ENCODE results near the gene SCYGR1.
"Not testable (repeated sequence)": the region's sequence is repeated elsewhere in the genome, so short reads cannot be mapped to it uniquely, and the experiment has no call there.

The SCYGR1 gene, protein sequence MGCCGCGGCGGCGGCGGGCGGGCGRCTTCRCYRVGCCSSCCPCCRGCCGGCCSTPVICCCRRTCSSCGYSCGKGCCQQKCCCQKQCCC

DNA sequence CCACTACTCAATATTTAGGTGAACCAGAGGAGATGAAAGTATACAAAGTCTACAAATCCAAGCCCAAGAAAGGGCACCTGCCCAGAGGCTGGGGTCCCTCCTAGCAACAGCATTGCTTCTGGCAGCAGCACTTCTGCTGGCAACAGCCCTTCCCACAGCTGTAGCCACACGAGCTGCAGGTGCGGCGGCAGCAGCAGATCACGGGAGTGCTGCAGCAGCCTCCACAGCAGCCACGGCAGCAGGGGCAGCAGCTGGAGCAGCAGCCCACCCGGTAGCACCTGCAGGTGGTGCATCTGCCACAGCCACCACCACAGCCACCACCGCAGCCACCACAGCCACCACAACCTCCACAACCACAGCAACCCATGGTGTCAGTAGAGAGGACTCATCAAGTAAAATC is at the start of gene SCYGR1:
Gene SCYGR1 (minus strand): TSS at position 367 of the 400 bp plus-strand sequence. CDS start 0 bp downstream, at position 367.
- not testable (repeated sequence) for H3K9ac ChIP-seq (ENCODE audit: low read depth, low read length); H3K27me3 ChIP-seq (ENCODE audit: insufficient read depth, low read length); H3K9me3 ChIP-seq (ENCODE audit: insufficient read depth, low read depth, low read length); H3K4me3 ChIP-seq (ENCODE audit: low read length); H3K36me3 ChIP-seq (ENCODE audit: insufficient read depth, low read depth, low read length); H3K4me1 ChIP-seq (ENCODE audit: insufficient read depth, low read length); H3K27ac ChIP-seq (ENCODE audit: low read length)

DNA sequence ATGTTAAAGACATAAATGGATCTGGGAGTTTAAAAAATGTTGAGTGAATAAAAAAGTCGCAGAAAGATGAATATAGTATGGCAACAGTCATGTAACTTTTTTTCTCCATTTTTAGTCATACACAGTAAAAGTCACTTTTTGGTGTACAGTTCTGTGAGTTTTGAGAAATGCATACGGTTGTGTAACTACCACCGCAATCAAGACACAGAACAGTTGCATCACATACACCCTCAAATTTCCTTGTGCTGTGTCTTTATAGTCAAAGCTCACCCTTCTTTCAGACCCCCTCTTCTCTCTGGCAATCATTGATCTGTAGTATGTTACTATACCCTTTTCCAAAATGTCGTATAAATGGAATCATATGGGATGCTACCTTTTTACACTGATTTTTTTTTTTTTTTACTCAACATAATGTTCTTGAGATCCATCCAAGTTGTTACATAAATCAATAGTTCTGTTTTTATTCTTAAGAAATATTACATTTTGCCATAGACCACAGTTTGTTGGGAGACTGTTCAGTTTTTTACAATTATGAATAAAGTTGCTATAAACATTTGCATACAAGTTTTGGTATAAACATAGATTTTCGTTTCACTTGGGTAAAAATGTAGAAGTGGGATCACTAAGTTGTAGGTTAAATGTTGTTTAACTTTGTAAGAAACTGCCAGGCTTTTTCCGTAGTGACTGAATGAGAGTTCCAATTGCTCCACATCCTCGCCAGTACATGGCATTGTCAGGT is 48.9 kb upstream of the SCYGR1 start:
- Histone ChIP-seq H3K27me3 (ENCODE audit: insufficient read depth, low read length) (no peaks in the 10 kb centered on the region), H3K9me3 (ENCODE audit: insufficient read depth, low read depth, low read length) (peaks cover 19% of the 10 kb centered on the region), H3K27ac (ENCODE audit: low read length) (no peak overlapping the region), H3K36me3 (ENCODE audit: insufficient read depth, low read depth, low read length) (no peaks in the 10 kb centered on the region), H3K9ac (ENCODE audit: low read depth, low read length) (no peak overlapping the region), H3K4me3 (ENCODE audit: low read length) (no peak overlapping the region), H3K4me1 (ENCODE audit: insufficient read depth, low read length) (no peaks in the 10 kb centered on the region)

DNA sequence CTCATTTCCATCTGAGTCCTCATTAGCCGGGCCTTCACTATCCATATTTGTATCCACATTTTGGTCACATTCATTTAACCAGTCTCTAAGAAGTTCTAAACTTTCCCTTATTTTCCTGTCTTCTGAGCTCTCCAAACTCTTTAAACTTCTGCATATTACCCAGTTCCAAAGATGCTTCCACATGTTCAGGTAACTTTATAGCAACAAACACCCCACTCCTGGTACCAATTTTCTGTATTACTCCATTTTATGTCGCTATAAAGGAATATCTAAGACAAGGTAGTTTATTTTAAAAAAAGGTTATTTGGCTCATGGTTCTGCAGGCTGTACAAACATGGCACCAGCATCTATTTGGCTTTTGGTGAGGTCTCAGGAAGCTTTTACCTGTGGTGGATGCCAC is 45.4 kb upstream of the SCYGR1 start:
- Histone ChIP-seq H3K9ac (ENCODE audit: low read depth, low read length) (no peak overlapping the region), H3K4me3 (ENCODE audit: low read length) (no peak overlapping the region), H3K27me3 (ENCODE audit: insufficient read depth, low read length) (no peaks in the 10 kb centered on the region), H3K4me1 (ENCODE audit: insufficient read depth, low read length) (no peaks in the 10 kb centered on the region), H3K9me3 (ENCODE audit: insufficient read depth, low read depth, low read length) (peaks cover 19% of the 10 kb centered on the region), H3K27ac (ENCODE audit: low read length) (no peak overlapping the region), H3K36me3 (ENCODE audit: insufficient read depth, low read depth, low read length) (no peaks in the 10 kb centered on the region)

DNA sequence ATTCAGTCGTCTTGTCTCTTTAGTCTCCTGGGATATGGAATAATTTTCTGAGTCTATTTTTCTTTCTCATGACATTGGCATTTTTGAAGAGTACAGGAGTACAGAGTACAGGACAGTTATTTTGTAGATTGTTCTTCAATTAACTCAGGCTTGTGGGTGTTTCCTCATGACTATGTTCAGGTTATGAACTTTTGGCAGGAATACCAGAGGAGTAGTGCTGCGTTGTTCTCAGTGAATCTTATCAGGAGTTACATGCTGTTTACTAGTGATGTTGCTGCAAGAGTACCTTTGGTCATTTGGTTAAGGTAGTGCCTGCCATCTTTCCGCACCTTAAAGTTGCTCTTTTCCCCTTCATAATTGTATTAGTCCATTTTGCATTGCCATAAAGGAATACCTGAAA is 42.9 kb upstream of the SCYGR1 start:
- no peak overlapping the region for H3K4me3 ChIP-seq (ENCODE audit: low read length)
- H3K27ac ChIP-seq (ENCODE audit: low read length): no peak overlapping the region
- peaks cover 19% of the 10 kb centered on the region for H3K9me3 ChIP-seq (ENCODE audit: insufficient read depth, low read depth, low read length)
- H3K9ac ChIP-seq (ENCODE audit: low read depth, low read length): no peak overlapping the region
- no peaks in the 10 kb centered on the region for H3K36me3 ChIP-seq (ENCODE audit: insufficient read depth, low read depth, low read length)
- H3K4me1 ChIP-seq (ENCODE audit: insufficient read depth, low read length): no peaks in the 10 kb centered on the region
- H3K27me3 ChIP-seq (ENCODE audit: insufficient read depth, low read length): no peaks in the 10 kb centered on the region

DNA sequence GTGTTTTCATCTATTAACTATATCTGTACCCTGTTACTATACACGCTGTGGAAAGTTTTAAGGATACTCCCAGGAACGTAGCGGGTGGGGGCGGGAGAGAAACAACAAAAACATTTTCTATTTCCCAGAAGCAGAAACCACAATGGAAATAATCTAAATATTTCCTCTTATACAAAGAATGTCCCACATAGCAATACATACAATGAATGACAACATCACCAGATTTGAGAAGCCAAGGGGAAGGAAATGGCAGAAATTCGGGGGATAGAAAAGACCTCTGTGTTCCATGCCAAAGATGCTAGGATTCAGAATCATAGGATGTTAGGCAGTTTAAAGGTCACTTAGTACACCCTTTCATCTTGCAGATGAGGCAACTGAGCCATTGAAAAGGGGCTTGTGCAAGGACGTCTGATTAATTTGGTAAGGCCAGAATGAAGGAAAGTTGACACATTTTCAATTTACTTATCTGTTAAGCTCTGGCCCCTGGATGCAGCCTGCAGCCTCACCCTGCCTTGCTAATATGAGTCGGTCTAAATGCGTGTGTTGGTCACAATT is 41.1 kb upstream of the SCYGR1 start:
- H3K27ac ChIP-seq (ENCODE audit: low read length): no peak overlapping the region
- no peak overlapping the region for H3K4me3 ChIP-seq (ENCODE audit: low read length)
- H3K36me3 ChIP-seq (ENCODE audit: insufficient read depth, low read depth, low read length): no peaks in the 10 kb centered on the region
- peaks cover 1% of the 10 kb centered on the region; the same call in 1 of the 2 replicates for H3K4me1 ChIP-seq (ENCODE audit: insufficient read depth, low read length)
- peaks cover 14% of the 10 kb centered on the region for H3K9me3 ChIP-seq (ENCODE audit: insufficient read depth, low read depth, low read length)
- H3K27me3 ChIP-seq (ENCODE audit: insufficient read depth, low read length): no peaks in the 10 kb centered on the region
- H3K9ac ChIP-seq (ENCODE audit: low read depth, low read length): no peak overlapping the region

DNA sequence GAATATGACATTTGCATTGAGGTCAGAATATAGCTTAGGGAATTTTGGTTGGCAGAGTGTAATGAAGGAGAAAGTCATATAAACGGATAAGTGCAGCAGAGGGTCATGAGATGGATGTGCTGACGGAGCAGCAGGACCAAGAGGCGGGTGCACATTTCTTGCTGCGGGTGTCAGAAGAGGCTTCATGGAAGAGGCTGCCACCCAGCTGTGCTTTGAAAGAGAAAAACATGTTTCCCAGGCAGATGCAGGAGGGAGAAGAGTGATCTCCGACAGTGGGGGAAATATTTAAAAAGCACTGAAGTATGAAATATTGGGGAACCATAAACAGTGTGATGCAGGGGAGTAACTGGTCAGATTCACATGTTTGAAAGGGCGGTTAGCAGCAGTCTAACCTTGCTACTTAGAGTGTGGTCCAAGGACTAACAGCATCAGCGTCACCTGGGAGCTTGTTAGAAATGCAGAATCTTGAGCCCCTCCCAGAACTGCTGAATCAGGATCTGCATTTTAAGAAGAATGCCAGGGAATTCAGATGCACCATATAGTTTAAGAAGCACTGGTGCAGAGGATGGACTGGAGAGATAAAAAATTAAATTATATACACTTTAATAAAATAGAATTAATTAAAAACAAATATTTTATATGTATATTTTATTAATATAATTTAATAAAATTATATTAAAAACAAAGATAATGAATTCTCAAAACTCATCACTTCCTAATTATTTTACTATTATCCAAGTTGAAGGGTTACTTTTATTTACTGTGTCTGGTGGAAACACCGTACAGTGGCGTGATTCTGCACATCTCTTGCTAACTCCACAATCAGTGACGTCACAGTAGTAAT is 36.1 kb upstream of the SCYGR1 start:
- Histone ChIP-seq H3K27ac (ENCODE audit: low read length) (no peak overlapping the region), H3K9ac (ENCODE audit: low read depth, low read length) (no peak overlapping the region), H3K4me3 (ENCODE audit: low read length) (no peak overlapping the region), H3K4me1 (ENCODE audit: insufficient read depth, low read length) (peaks cover 4% of the 10 kb centered on the region; the same call in 1 of the 2 replicates), H3K36me3 (ENCODE audit: insufficient read depth, low read depth, low read length) (no peaks in the 10 kb centered on the region), H3K9me3 (ENCODE audit: insufficient read depth, low read depth, low read length) (no peaks in the 10 kb centered on the region), H3K27me3 (ENCODE audit: insufficient read depth, low read length) (no peaks in the 10 kb centered on the region)

DNA sequence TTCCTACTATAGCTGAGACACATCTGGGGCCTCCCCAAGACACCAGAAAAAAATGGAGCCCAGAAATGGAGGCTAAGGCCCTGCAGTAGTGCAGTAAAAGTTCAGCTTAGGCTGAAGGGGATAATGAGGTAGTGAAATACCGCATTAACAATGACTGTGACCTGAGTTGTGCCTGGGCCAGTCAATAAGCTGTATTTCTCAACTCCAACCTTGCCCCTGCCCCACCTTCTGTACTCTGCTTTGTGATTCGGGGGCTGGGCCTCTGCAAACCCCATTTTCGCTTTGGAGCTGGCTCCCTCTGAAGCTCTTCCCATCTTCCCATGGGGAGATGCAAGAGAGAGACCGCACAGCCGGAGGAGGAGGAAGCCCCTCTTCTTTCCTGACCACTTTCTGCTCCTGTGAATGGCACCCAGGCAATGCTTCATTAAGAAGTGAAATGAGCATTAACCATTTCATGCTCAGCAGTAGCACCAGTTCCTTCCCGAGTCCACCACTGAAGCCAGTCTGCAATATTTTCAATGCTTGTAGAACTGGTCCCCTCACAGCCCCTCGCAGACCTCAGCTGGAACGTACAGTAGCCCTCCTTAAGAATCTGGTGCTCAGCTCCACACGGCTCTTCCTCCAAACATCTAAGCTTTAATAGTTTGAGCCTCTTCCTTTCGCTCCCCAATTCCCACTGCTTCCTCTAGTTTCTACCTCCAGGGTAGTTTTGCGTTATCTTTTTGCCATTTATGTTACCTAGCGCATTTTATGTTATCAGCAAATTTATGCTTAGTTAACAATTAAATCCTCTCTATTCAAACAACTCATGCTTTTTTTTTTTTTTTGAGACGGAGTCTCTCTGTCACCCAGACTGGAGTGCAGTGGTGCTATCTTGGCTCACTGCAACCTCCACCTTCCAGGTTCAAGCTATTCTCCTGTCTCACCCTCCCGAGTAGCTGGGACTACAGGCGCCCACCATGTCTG is 32.6 kb upstream of the SCYGR1 start:
- Histone ChIP-seq H3K36me3 (ENCODE audit: insufficient read depth, low read depth, low read length) (no peaks in the 10 kb centered on the region), H3K4me1 (ENCODE audit: insufficient read depth, low read length) (peaks cover 4% of the 10 kb centered on the region; the same call in 1 of the 2 replicates), H3K9me3 (ENCODE audit: insufficient read depth, low read depth, low read length) (no peaks in the 10 kb centered on the region), H3K27me3 (ENCODE audit: insufficient read depth, low read length) (no peaks in the 10 kb centered on the region), H3K4me3 (ENCODE audit: low read length) (no peak overlapping the region), H3K27ac (ENCODE audit: low read length) (no peak overlapping the region), H3K9ac (ENCODE audit: low read depth, low read length) (no peak overlapping the region)

DNA sequence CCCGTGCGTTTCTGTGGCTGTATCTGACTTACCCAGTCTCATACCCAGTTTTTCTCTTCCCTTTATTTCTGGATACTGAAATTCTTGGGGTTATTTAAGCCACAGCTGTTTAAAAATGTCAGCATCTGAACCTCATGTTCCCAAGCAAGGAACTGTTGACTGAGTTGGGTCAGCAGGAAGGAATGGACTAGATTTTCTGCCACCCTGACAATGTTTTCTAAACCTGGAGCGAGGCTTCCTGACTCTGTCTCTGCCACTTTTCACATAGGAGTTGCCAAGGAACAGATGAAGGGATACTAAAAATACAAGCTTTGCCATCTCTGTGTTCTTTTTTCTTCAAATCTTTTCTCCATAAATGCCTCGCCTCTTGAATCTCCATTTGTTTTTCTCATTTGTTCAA is 29.0 kb upstream of the SCYGR1 start:
- H3K27me3 ChIP-seq (ENCODE audit: insufficient read depth, low read length): no peaks in the 10 kb centered on the region
- no peaks in the 10 kb centered on the region for H3K4me1 ChIP-seq (ENCODE audit: insufficient read depth, low read length)
- no peak overlapping the region for H3K9ac ChIP-seq (ENCODE audit: low read depth, low read length)
- H3K36me3 ChIP-seq (ENCODE audit: insufficient read depth, low read depth, low read length): no peaks in the 10 kb centered on the region
- H3K4me3 ChIP-seq (ENCODE audit: low read length): no peak overlapping the region
- no peaks in the 10 kb centered on the region for H3K9me3 ChIP-seq (ENCODE audit: insufficient read depth, low read depth, low read length)
- H3K27ac ChIP-seq (ENCODE audit: low read length): no peak overlapping the region

DNA sequence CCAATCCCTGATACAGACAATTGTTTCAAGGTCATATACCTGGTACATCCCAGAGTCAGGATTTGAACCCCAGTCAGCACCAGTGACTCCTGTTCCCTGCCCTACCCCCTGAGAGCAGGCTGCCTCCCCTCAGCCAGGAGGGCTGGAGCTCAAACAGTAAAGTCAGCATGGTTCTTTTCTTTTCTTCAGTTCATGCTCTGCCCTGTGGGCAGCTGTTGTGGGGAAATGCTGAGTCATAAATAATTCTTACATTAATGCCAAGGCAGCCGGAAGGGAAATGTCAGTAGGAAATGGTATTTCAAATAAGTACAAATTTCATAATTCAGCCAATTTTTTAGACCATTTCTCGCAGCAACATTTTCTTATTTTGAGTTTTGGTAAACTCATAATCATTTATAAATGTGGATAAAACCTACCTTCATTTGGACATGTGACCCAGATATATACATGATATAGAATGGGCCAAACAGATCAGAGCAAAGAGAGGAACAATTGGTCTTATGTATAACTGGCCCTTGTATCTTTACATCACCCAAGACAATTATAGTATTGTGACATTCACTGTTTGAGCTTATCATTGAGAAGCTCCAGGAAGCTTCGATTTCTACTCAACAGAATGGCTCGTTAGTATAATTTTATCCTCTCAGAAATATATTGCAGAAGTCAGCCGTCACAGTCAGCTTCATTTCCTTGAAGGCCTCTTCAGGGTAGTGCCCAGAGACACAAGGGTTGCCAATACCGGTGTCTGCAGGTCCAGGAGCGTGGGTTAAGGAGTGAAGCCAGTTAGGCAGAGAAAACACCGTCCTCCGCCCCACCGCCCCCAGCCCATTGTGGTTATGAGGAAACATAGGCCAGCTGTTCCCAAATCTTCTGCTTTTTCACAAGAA is 28.0 kb upstream of the SCYGR1 start:
- no peak overlapping the region for H3K4me3 ChIP-seq (ENCODE audit: low read length)
- no peaks in the 10 kb centered on the region for H3K27me3 ChIP-seq (ENCODE audit: insufficient read depth, low read length)
- H3K9me3 ChIP-seq (ENCODE audit: insufficient read depth, low read depth, low read length): no peaks in the 10 kb centered on the region
- H3K4me1 ChIP-seq (ENCODE audit: insufficient read depth, low read length): no peaks in the 10 kb centered on the region
- H3K36me3 ChIP-seq (ENCODE audit: insufficient read depth, low read depth, low read length): no peaks in the 10 kb centered on the region
- no peak overlapping the region for H3K9ac ChIP-seq (ENCODE audit: low read depth, low read length)
- no peak overlapping the region for H3K27ac ChIP-seq (ENCODE audit: low read length)

DNA sequence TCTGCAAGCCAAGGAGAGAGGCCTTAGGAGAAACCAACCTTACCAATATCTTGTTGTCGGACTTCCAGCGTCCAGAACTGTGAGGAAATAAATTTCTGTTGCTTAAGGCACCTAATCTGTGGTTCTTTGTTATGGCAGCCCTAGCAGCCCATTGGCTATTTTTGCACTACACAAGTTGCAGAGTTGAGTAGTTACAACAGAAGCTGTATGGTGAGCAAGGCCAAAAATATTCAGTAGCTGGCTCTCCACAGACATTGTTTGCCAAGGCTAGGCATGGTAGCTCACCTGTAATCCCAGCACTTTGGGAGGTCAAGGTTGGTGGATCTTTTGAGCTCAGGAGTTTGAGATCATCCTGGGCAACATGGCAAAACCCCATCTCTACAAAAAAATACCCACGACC is 27.1 kb upstream of the SCYGR1 start:
- H3K36me3 ChIP-seq (ENCODE audit: insufficient read depth, low read depth, low read length): no peaks in the 10 kb centered on the region
- no peak overlapping the region for H3K27ac ChIP-seq (ENCODE audit: low read length)
- no peaks in the 10 kb centered on the region for H3K27me3 ChIP-seq (ENCODE audit: insufficient read depth, low read length)
- no peak overlapping the region for H3K4me3 ChIP-seq (ENCODE audit: low read length)
- no peaks in the 10 kb centered on the region for H3K4me1 ChIP-seq (ENCODE audit: insufficient read depth, low read length)
- H3K9me3 ChIP-seq (ENCODE audit: insufficient read depth, low read depth, low read length): no peaks in the 10 kb centered on the region
- no peak overlapping the region for H3K9ac ChIP-seq (ENCODE audit: low read depth, low read length)
